Stimulated activated naive CD4-positive, alpha-beta T cell treated with Interleukin-2 at 50 U/mL for 16 hours (primary cell): ENCODE data around the gene CCND1.
"Not testable (repeated sequence)": the region's sequence is repeated elsewhere in the genome, so short reads cannot be mapped to it uniquely, and the experiment has no call there.

Experiments
- DNase-seq: peaks from one replicate; lab custom pipeline; 2025; lab: John Stamatoyannopoulos, UW

CCND1 gene

DNA sequence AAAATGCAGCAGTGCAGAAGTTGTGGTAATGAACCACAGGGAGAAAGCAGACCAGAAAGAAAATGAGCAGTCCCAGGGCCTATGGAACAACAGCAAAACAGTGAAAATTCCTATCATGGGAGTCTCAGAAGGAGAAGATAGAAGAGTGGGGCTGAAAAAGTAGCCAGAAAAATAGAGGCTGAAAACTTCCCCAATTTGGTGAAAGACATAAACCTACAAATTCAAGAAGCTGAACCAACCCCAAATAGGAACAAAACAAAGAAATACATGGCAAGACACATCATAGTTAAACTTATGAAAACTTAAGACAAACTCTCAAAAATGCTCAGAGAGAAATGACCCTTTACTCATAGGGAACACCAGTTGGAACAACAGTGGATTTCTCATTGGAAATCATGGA, 51.5 kb downstream of the CCND1 start:
- DNase-seq = no peak

DNA sequence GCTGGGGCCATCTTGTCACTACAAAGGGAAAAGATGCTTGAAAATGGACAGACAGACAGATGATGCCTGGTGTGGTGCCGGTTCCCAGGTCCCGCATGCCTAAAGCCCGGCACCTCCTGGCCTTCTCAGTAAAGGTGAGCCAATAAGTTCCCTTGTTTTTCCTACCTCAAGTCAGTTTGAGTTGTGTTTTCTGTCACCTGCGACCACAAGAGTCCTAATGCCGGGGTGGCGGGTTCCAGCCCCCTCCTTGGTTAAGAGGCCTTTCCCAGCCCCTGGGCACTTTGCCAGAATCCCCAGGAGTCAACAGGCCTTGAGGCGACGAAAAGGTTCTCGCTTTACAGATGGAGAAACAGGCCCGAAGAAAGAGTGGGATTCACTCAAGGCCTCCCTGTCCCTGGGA, 53.8 kb downstream of the CCND1 start:
- DNase-seq = no peak

DNA sequence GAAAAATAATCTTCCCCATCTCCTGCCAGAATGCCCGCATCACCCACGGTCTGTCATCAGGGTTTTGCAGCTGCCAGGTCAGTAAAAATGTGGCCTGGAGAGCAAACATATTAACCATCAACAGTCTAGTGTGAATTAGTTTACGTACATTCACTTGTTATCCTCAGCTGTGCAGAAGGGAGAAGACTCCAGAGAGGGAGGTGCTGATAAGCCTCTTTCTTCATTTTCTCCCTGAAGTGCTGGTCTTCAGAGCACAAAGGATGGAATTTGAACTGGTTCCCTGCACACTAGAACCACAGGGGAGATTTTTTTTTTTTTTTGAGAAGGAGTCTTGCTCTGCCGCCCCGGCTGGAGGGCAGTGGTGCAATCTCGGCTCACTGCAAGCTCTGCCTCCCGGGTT, 54.6 kb downstream of the CCND1 start:
- no peak for DNase-seq

- not testable (repeated sequence) for DNase-seq
Measured at GRCh38 chr11:69695995-69696394, 55.0 kb downstream of the CCND1 start.

- no peak for DNase-seq
Measured at GRCh38 chr11:69696749-69697468, 56.0 kb downstream of the CCND1 start.

DNA sequence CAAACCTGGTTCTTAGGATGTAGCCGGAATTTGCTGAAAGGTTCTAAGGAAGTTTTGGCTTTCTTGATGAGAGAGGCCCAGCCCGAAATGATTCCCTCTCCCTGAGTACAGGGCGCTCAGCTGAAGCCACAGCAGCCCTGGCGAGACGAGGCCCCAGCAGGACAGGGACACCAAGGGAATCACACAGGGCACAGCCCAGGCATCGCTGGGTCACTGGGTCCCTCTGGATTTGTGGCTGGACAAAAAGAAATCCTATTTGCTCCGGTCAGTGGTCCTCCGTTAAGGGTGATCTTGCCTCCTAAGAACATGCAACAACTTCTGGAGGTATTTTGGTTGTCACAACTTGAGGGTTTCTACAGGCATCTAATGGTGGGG, 56.5 kb downstream of the CCND1 start:
- no peak for DNase-seq

DNA sequence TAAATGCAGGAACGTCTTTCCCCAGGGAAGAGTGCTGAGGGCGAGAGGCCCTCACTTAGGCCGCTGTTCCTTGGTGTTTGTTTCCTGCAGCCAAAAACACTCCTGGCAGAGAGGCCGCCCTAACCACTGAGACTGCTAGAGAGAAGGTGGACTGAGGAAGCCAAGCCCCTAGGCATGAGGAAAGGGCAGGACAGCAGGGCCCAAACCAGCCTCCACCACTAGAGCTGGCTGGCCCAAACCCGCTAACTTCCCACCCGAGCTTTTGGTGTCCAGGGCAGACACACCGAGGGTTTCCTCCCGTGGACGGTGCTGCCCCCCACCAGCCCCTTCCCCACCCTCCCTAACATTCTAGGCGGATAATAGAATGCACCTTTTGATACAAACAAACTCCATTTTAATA, 56.9 kb downstream of the CCND1 start:
- no peak for DNase-seq

- no peak for DNase-seq
Measured at GRCh38 chr11:69698362-69698761, 57.4 kb downstream of the CCND1 start.

DNA sequence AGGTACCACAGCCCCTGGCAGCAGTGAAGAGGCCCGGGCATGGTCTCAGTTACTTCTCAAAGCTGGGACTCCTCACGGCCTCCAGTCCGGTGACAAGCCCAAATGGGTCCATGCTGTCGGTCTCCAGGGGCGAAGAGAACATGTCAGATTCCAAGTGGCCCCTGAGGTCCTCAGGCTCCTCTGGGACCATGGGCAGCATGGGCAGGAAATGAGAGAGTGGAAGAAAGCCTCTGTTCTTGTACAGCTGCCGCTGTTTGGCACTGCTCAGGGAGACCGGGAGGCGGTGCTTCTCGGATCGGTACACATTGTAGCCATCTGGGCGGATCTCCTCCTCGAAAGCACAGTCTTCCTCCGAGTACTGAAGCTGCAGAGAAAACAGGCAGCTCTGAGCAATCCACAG, 58.3 kb downstream of the CCND1 start:
- DNase-seq = no peak

- DNase-seq = no peak
Measured at GRCh38 chr11:69700278-69701140, 59.6 kb downstream of the CCND1 start.

DNA sequence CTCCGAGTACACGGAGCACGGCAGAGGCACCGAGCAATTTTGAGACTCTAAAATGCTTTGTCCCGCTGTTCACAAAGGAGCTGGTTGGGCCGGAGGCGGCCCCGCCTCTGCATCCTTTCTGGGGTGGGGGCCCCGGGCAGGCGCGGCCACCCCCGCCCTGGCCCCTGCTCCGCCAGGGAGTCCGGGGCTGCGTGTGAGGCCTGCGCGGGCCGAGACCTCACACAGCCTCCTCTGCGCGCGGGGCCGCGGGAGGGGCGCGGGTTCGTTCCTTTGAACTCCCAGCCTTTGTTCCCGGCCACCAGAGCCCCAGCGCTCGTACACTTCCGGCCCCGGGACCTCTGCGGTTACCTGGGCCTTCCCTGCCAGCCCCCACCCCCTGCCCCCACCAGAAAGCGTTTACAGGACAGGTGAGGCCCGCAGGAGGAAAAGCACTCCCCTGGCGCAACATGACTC, 61.3 kb downstream of the CCND1 start:
- DNase-seq = no peak

DNA sequence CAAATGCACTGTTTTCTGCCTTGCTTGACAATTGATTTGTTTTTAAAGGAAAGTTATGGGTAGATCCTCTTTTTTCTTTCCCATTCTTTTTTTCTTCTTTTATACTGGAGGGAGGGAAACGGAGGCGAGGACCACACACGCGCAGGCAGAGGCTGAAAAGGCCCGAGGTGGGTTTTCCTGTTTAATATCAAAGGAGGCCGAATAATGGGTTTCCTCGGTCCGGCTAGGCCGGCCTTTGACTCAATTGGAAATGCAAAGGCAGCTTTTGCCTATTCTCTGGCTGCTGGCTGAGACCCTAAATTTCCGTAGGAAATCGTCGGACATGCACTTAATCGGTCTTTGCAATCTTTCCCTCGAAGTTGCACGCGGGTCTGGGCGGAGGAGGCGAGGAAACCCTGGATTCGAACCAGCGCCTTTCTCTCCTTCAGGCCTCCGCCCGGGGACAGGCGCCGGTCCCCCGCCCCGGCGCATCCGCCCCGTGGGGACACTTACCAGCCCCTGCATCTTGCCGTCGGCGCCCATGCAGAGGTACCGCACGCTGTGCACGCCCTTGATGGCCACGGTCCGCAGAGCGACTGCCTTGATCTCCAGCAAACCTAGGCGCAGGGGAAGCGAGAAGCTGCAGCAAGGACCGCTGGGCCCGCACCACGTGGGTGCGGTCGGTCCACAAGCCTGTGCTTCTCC, 62.0 kb downstream of the CCND1 start:
- DNase-seq = no peak

DNA sequence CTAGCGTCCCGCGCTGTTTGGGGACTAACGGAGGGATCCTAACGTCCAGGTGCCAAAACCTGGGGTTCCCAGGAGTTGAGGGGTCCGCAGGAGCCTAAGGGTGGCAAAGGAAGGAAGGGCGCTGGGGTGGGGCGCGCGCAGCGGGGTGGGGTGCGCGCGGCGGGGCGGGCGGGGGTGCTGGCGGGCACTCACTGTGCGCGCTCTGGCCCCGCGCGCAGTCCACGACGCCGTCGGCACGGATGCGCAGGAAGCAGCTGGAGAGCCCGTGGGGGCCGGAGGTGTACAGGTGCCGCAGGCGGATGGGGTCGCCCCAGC, 62.5 kb downstream of the CCND1 start:
- DNase-seq = no peak
